HCT116 (cell line): ENCODE measurements around the gene LTB. TPM values are rescaled to one million over a fixed set of nuclear protein-coding genes. Genes with fewer than 3 reads are reported as not detected.

Experiments
- ATAC-seq: fragments of 200-7000 bp; cut with Tn5 transposase; 2 replicates; pipeline ENCODE4 v1.9.1; 2020; ENCODE audit warnings: mild to moderate bottlenecking, moderate library complexity
- BruUV-seq: library from RNA; stranded (reverse); fragments of 400-500 nt; replicated peaks from 2 replicates; lab custom pipeline; 2021; lab: Mats Ljungman, UMichigan
- CTCF ChIA-PET: fragments of 300-600 bp; sonication (Branson Sonifier 250); formaldehyde crosslinking; loops from one replicate; lab custom pipeline; 2021; ENCODE audit warnings: antibody characterized with exemption; lab: Charles Lee
- POLR2A ChIA-PET: fragments of 300-600, 350-600 bp; sonication (Branson Sonifier 250); formaldehyde crosslinking; loops from one replicate; lab custom pipeline; 2021; ENCODE audit warnings: antibody characterized with exemption; lab: Charles Lee
- RAD21 ChIA-PET, 2 experiments: fragments of 300-600 bp; sonication (Branson Sonifier 250); formaldehyde crosslinking; loops; one replicate each; lab custom pipeline; 2023; ENCODE audit warnings: low total read pairs in 2 of 2; ENCODE audit not compliant: uncharacterized antibody in 2 of 2, unreplicated experiment in 2 of 2, low non-redundant PET in 1 of 2; lab: Charles Lee
- DNase-seq: peaks from one replicate; pipeline ENCODE4 v3.0.0-alpha.2; 2010; ENCODE audit warnings: low read depth, low spot score
- H2AFZ ChIP-seq: fragments of 200-600 bp; shearing (Covaris generic), sonication (generic); 2 replicates; pipeline ENCODE4 v1.6.1; 2017; ENCODE audit warnings: low read depth, mixed run types, mixed read lengths, antibody characterized with exemption, low read length; ENCODE audit not compliant: poor library complexity, severe bottlenecking
- H3K27ac ChIP-seq: 2 replicates; pipeline ENCODE4 v1.5.1; 2012; ENCODE audit warnings: low read depth, low read length
- H3K27me3 ChIP-seq: fragments of 200-600 bp; sonication (generic); 2 replicates; pipeline ENCODE4 v1.6.1; 2016; ENCODE audit warnings: mixed run types, low read length, mixed read lengths; ENCODE audit not compliant: insufficient read depth
- H3K36me3 ChIP-seq, 2 experiments: fragments of 200-500 bp in 1 of 2; fragments of 200-600 bp in 1 of 2; sonication (Bioruptor generic) in 1 of 2; sonication (generic) in 1 of 2; 2 replicates each; pipeline versions ENCODE4 v1.5.1 to v1.6.1; 2014 to 2016; ENCODE audit warnings: low read length in 2 of 2, inconsistent platforms in 1 of 2, mixed read lengths in 1 of 2, mixed run types in 1 of 2; ENCODE audit not compliant: insufficient read depth in 2 of 2, control insufficient read depth in 1 of 2
- H3K4me1 ChIP-seq, 2 experiments: fragments of 200-600 bp in 1 of 2; sonication (generic) in 1 of 2; 2 replicates each; pipeline versions ENCODE4 v1.5.1 to v1.6.1; 2012 to 2017; ENCODE audit warnings: low read length in 2 of 2, inconsistent platforms in 1 of 2, mild to moderate bottlenecking in 1 of 2, mixed read lengths in 1 of 2, mixed run types in 1 of 2, moderate library complexity in 1 of 2; ENCODE audit not compliant: insufficient read depth in 2 of 2, control insufficient read depth in 1 of 2
- H3K4me2 ChIP-seq: fragments of 200-600 bp; sonication (generic); 2 replicates; pipeline ENCODE4 v1.6.1; 2017; ENCODE audit warnings: mixed run types, low read length, mixed read lengths
- H3K4me3 ChIP-seq, 2 experiments: fragments of 200-600 bp in 1 of 2; sonication (generic) in 1 of 2; replicated peaks in 1 of 2; 2 replicates each; pipeline ENCODE4 v1.5.1; 2011 to 2016; ENCODE audit warnings: low read length in 2 of 2, control low read depth in 1 of 2, low read depth in 1 of 2, mild to moderate bottlenecking in 1 of 2, mixed read lengths in 1 of 2, mixed run types in 1 of 2
- H3K79me2 ChIP-seq: fragments of 200-600 bp; sonication (generic); 2 replicates; pipeline ENCODE4 v1.6.1; 2017; ENCODE audit warnings: mild to moderate bottlenecking, mixed run types, low read length, moderate library complexity, mixed read lengths; ENCODE audit not compliant: insufficient read depth
- H3K9ac ChIP-seq: fragments of 200-600 bp; sonication (generic); 2 replicates; pipeline ENCODE4 v1.6.1; 2016; ENCODE audit warnings: low read length, mixed read lengths
- H3K9me2 ChIP-seq: fragments of 200-600 bp; sonication (generic), shearing (Covaris generic); 2 replicates; pipeline ENCODE4 v1.6.1; 2017; ENCODE audit warnings: mixed run types, mild to moderate bottlenecking, moderate library complexity; ENCODE audit not compliant: insufficient read depth
- H3K9me3 ChIP-seq, 2 experiments: fragments of 200-500 bp in 1 of 2; fragments of 200-600 bp in 1 of 2; sonication (Bioruptor generic) in 1 of 2; sonication (generic) in 1 of 2; 2 replicates each; pipeline ENCODE4 v1.6.1; 2014 to 2017; ENCODE audit warnings: low read length in 2 of 2, mixed read lengths in 2 of 2, inconsistent platforms in 1 of 2, low read depth in 1 of 2, mild to moderate bottlenecking in 1 of 2, mixed run types in 1 of 2, moderate library complexity in 1 of 2; ENCODE audit not compliant: control insufficient read depth in 1 of 2, insufficient read depth in 1 of 2
- H4K20me1 ChIP-seq: fragments of 200-600 bp; sonication (generic), shearing (Covaris generic); 2 replicates; pipeline ENCODE4 v1.6.1; 2017; ENCODE audit warnings: mixed run types, mild to moderate bottlenecking, moderate library complexity; ENCODE audit not compliant: insufficient read depth
- CTCF ChIP-seq, 3 experiments: fragments of 200-600 bp in 1 of 3; sonication (generic) in 1 of 3; IDR thresholded peaks in 2 of 3; conservative IDR thresholded peaks in 1 of 3; 2 replicates each; pipeline ENCODE4 v1.5.1; 2012 to 2017; ENCODE audit warnings: low read depth in 2 of 3, low read length in 2 of 3, antibody characterized with exemption in 1 of 3, borderline replicate concordance in 1 of 3, control low read depth in 1 of 3, mild to moderate bottlenecking in 1 of 3, mixed read lengths in 1 of 3, mixed run types in 1 of 3, moderate library complexity in 1 of 3; ENCODE audit not compliant: insufficient read depth in 1 of 3
- EZH2phosphoT487 ChIP-seq: fragments of 200-600 bp; IDR thresholded peaks from 2 replicates; pipeline ENCODE4 v1.6.1; 2018; ENCODE audit warnings: antibody characterized with exemption, borderline replicate concordance
- MAX ChIP-seq: IDR thresholded peaks from 2 replicates; pipeline ENCODE4 v1.6.1; 2012
- RAD21 ChIP-seq: IDR thresholded peaks from 2 replicates; pipeline ENCODE4 v1.6.1; 2012; ENCODE audit warnings: low read depth, mild to moderate bottlenecking
- SP1 ChIP-seq: IDR thresholded peaks from 2 replicates; pipeline ENCODE4 v1.6.1; 2012; ENCODE audit warnings: low read depth
- ZBTB33 ChIP-seq: IDR thresholded peaks from 2 replicates; pipeline ENCODE4 v1.6.1; 2011; ENCODE audit warnings: mild to moderate bottlenecking, low read length, moderate library complexity; ENCODE audit not compliant: insufficient replicate concordance; ENCODE audit errors: extremely low read depth
- intact Hi-C: fragments of 100-400 bp; cut with micrococcal nuclease; formaldehyde crosslinking; loops from 2 replicates; pipeline ENCODE4 v1.10.0; 2022
- total RNA-seq: library from RNA; stranded (reverse); gene quantifications from one replicate; pipeline ENCODE4 v1.2.1, GENCODE V29; 2021; ENCODE audit not compliant: unreplicated experiment

LTB gene
- total RNA-seq, 1 experiment from 2014 or later, result 0.64 TPM

- H3K9me3 ChIP-seq, result no peaks in the 10 kb centered on the region
- no peaks in the 10 kb centered on the region for H3K36me3 ChIP-seq
- intact Hi-C loops, result loop anchor here (5.0 kb wide), 1 partner anchor 395 kb away; no protein-coding TSS in a partner anchor
- H3K9me2 ChIP-seq, result no peaks in the 10 kb centered on the region
- CTCF ChIA-PET, result interaction anchor here (0.7 to 5.2 kb wide), 8 partner anchors 9 to 199 kb away, joined by 3 to 78 read pairs (median 6); partner anchors contain the start of genes ATP6V1G2, LST1, LTB and NFKBIL1
- H2AFZ ChIP-seq, result peak overlapping the region; percentile 24
- no peak overlapping the region for H3K4me3 ChIP-seq
- H3K4me1 ChIP-seq, result peaks cover 0 to 3% of the 10 kb centered on the region in 2 experiments; a peak in 1 of 4 replicates
- no peak for TF ChIP-seq ZBTB33
- peak; percentile 49 to 58 (median 57); a peak in 4 of 6 replicates for TF ChIP-seq CTCF (IDR thresholded peaks at IDR 0.05 in 2 of 3, conservative IDR thresholded peaks at IDR 0.05 in 1 of 3; ENCODE audit: borderline replicate concordance in 1 of 3, insufficient read depth in 1 of 3, low read depth in 2 of 3, low read length in 2 of 3)
- peak; percentile 54 for TF ChIP-seq MAX
- no peak for TF ChIP-seq SP1
- TF ChIP-seq RAD21, result peak; percentile 53
- no peak for TF ChIP-seq EZH2phosphoT487
- peak; percentile 72 for ATAC-seq
- no peaks in the 10 kb centered on the region for H3K27me3 ChIP-seq
- H4K20me1 ChIP-seq, result no peaks in the 10 kb centered on the region
- BruUV-seq, result no TSS peak
- no peaks in the 10 kb centered on the region for H3K79me2 ChIP-seq
- DNase-seq, result peak; percentile 38
- H3K9ac ChIP-seq, result no peak overlapping the region
- H3K4me2 ChIP-seq, result no peak overlapping the region
- no peak overlapping the region for H3K27ac ChIP-seq
- POLR2A ChIA-PET, result interaction anchor here (1.5 to 2.2 kb wide), 2 partner anchors 50 to 55 kb away, joined by 5 to 7 read pairs; partner anchors contain the start of genes ATP6V1G2, DDX39B and NFKBIL1
- RAD21 ChIA-PET, result interaction anchor here in 1 of 2 experiments (2.7 kb wide), 1 partner anchor 50 kb away, joined by 11 read pairs; the partner anchor contains the start of genes ATP6V1G2 and NFKBIL1
Measured at GRCh38 chr6:31597006-31597405, 14.8 kb upstream of the LTB start.
